Urinary bladder (tissue), 4 donors: Measurements from ENCODE around the gene TUBB1. TPM values are rescaled to one million over a fixed set of nuclear protein-coding genes. Genes with fewer than 3 reads are reported as not detected.

Source experiments
- DNase-seq: peaks from one replicate; pipeline ENCODE4 v3.0.0-alpha.2; 2015; ENCODE audit errors: extremely low spot score
- H3K27ac ChIP-seq: one replicate; pipeline ENCODE4 v1.5.1; 2013; ENCODE audit warnings: low read depth, mild to moderate bottlenecking, moderate library complexity
- H3K36me3 ChIP-seq: one replicate; pipeline ENCODE4 v1.6.1; 2013; ENCODE audit warnings: mild to moderate bottlenecking, moderate library complexity; ENCODE audit not compliant: insufficient read depth
- H3K4me1 ChIP-seq: one replicate; pipeline ENCODE4 v1.6.1; 2013; ENCODE audit warnings: mild to moderate bottlenecking, moderate library complexity; ENCODE audit not compliant: insufficient read depth
- H3K4me3 ChIP-seq: one replicate; pipeline ENCODE4 v1.5.1; 2013; ENCODE audit warnings: low read depth, low read length
- WGBS: extraction: QIAGEN DNeasy Blood & Tissue Kit; methylation state at CpG from one replicate; pipeline ENCODE4 v1.1.7; 2013; 5-methylcytosine and 5-hydroxymethylcytosine counted together
- polyA plus RNA-seq: library from polyadenylated mRNA; stranded (reverse); fragments of 200-250 nt; gene quantifications from one replicate; pipeline ENCODE4 v1.2.3, GENCODE V29; 2013
- total RNA-seq: library from RNA; depleted of rRNA; stranded (reverse); fragments of >200 nt; gene quantifications from one replicate; pipeline ENCODE4 v1.2.3, GENCODE V29; 2014
- donor health status: healthy with polysubstance abuse.
- donor health status: healthy.

Gene TUBB1
- total and polyA plus RNA-seq, 2 donors, result 0.05 to 0.58 TPM

DNA sequence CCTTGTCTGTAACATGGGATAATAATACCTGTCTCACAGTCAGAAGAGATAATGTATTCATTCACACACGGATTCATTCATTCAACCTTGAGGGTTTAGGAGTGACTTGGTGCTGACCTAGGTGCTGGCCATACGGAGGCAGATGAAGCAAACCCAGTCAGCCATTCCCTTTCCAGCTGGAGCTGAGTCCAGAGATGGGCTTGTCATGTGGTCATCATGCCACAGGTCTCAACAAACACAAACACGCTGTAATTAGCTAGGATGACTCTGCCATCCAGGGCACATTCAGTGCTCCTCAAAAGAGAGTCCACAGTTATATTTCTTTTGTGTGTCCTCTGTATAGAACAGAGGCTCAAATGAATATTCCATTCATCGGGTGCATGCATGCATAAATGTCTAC lies 42.9 kb downstream of the TUBB1 start:
- Histone ChIP-seq H3K4me1 (no peaks in the 10 kb centered on the region), H3K36me3 (no peaks in the 10 kb centered on the region), H3K27ac (no peak overlapping the region), H3K4me3 (no peak overlapping the region)
- 67% methylated on average over 4 of the region's 4 CpGs for WGBS
- DNase-seq, result no peak

DNA sequence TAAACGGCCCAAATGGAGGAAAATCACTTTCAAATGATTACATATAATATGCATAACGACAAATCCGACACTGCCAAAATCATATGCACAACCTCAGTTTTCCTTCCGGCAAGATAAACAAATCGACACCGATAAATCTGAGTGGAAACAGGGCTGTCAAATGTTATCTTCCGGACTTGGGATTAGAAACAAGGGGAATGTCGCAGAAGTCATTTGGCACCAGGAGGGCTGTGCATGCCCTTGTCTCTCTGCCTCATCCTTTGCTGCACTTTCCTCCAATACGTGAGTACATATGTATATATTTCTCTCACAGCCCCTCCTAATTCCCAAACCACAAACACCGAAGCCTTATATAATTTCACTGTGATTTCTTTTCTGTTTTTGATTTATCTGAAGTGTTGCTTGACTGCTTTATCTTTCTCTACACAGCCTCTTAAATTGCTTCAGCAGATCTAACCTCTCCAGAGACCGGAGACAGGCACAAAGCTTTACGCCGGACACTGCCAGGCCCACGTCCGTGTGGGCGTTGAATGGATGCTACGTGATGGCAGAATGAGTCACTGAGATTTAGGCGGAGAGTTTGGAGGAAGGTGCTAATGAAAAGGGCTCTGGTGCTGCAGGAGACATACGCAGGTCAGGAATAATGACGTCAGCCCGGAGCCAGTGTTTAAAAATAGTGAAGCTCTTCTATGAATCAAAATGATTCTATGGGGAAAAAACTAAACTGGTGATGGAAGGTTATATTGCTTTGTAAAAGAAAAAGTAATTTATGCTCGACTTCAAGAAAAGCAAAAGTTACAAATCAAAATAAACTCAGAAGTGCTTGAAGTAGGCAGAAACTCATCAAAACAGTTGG lies 44.4 kb downstream of the TUBB1 start:
- Histone ChIP-seq H3K36me3 (no peaks in the 10 kb centered on the region), H3K4me3 (no peak overlapping the region), H3K4me1 (no peaks in the 10 kb centered on the region), H3K27ac (no peak overlapping the region)
- no peak for DNase-seq
- 21% methylated on average over 22 of the region's 22 CpGs for WGBS

DNA sequence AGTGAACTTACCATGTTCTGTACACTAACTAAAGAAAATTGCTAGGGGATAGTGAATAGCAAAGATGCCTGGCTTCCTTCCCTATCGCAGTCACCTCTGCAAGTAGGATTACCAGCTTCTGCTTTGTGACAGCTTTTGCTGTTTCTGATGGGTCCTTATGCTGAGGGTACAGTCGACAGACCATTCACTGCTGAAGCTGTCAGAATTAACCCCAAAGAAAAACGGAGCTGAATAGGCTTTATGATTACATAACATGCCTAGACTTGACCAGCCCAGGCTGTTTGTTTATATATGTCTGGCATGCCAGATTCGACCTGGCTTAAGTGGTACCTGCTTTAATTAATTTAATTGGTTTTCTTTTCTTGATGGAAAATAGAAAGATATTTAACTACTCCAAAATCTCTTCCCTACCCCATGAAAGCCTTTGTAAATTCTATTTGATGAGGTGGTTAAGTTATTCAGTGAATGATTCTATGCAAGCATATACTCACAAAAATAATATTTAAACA lies 45.0 kb downstream of the TUBB1 start:
- no peaks in the 10 kb centered on the region for H3K4me1 ChIP-seq
- WGBS, result 22% methylated on average over 4 of the region's 4 CpGs
- no peaks in the 10 kb centered on the region for H3K36me3 ChIP-seq
- no peak overlapping the region for H3K27ac ChIP-seq
- H3K4me3 ChIP-seq, result no peak overlapping the region
- no peak for DNase-seq

DNA sequence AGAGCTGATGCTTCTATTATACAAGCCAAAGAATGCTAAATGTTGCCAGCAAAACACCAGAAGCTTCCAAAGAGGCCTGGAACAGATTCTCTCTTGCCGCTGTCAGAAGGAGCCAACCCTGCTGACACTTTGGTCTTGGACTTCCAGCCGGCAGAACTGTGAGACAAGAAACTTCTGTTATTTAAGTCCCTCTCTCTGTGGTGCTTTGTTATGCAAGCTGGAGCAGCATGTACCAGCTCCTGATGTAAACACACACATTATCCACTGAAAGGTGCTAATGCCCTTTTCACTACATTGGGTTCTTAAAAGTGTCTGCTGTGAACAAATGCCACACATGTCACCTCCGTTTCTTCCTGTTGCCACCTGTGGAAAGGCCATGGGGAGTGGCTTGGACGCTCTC lies 49.3 kb downstream of the TUBB1 start:
- DNase-seq, result no peak
- H3K4me1 ChIP-seq, result no peaks in the 10 kb centered on the region
- no peak overlapping the region for H3K4me3 ChIP-seq
- 69% methylated on average over 4 of the region's 4 CpGs for WGBS
- H3K36me3 ChIP-seq, result no peaks in the 10 kb centered on the region
- no peak overlapping the region for H3K27ac ChIP-seq

DNA sequence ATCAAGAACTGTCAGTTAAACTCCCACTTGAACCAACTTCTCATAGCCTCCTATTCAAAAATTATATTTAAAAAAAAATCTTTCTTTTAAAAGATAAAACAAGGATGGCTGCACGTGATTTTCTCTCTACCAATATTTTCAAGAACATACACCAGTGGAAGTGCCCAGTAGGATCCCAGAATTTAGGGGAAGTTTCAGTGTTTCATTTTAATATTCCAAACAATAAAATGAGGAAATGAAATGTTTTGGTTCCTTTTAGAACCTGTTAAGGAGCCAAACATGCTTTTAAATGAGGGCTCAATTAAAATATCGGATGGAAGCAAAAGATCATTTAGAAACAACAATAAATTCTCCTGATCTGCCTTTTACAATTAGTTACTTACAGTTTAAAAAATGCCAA lies 49.8 kb downstream of the TUBB1 start:
- no peaks in the 10 kb centered on the region for H3K4me1 ChIP-seq

DNA sequence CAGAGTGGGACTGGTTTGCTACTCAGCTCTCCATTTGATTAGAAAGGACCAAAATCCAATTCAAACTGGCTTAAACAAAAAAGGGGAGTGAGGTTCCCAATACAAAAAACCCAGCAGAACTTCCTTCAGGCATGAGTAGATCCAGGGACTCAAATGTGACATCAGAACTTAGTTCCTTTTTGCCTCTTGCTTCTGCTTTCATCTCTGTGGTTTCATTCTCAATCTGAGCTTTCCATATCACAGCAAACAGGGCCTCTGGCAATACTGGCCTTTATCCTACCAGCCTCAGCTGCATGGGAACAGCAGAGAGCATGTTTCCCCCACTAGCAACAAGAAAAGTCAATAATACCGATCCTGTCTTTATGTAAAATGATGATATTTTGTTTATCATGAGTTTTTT lies 52.0 kb downstream of the TUBB1 start:
- Histone ChIP-seq H3K27ac (no peak overlapping the region), H3K36me3 (no peaks in the 10 kb centered on the region), H3K4me1 (no peaks in the 10 kb centered on the region), H3K4me3 (no peak overlapping the region)
- no peak for DNase-seq
- 85% methylated on average over 1 of the region's 1 CpG for WGBS

More for the DNA sequence above, 49.8 kb downstream of the TUBB1 start:
- DNase-seq, result no peak
- H3K4me3 ChIP-seq, result no peak overlapping the region
- 77% methylated on average over 2 of the region's 2 CpGs for WGBS
- H3K27ac ChIP-seq, result no peak overlapping the region
- no peaks in the 10 kb centered on the region for H3K36me3 ChIP-seq

DNA sequence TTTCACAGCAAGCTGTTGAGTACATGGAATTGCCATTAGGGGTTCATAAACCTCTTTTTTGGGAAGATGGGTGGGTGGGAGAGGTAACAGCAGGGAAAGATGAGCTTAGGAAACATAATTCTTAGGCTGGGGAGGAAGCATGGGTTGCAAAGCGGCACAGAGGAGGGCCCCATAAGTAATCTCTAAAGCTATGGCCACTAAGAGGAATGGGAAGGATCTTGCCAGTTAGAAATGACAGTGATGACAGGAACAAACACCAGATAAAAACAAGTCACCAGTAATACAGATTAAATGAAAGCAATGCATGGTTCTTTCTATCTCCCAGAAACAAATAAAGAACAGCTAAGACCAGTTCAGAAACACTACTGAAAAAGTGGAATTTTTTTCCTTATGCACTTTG lies 54.4 kb downstream of the TUBB1 start:
- H3K4me1 ChIP-seq, result no peaks in the 10 kb centered on the region
- no peak for DNase-seq
- H3K27ac ChIP-seq, result no peak overlapping the region
- H3K4me3 ChIP-seq, result no peak overlapping the region
- no peaks in the 10 kb centered on the region for H3K36me3 ChIP-seq
- 65% methylated on average over 1 of the region's 1 CpG for WGBS

DNA sequence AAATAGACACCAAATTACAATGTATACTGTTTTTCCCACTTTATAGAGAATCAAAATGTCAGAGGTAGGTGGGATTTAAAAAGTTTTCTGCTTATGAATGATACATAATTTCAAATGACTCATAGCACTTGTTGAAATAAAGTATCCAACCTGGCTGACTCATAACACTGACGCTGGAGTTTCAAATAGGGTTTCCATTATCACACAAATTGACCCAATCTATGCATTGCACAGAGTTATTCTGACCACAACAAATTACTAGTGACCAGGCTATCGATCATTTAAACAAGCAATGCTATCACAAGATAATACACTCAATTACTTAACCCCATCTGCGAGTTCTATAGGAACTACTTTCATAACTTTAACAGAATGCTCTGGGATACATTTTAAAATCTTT lies 55.2 kb downstream of the TUBB1 start:
- Histone ChIP-seq H3K27ac (no peak overlapping the region), H3K4me1 (no peaks in the 10 kb centered on the region), H3K4me3 (no peak overlapping the region), H3K36me3 (no peaks in the 10 kb centered on the region)
- no peak for DNase-seq
- 64% methylated on average over 3 of the region's 3 CpGs for WGBS

DNA sequence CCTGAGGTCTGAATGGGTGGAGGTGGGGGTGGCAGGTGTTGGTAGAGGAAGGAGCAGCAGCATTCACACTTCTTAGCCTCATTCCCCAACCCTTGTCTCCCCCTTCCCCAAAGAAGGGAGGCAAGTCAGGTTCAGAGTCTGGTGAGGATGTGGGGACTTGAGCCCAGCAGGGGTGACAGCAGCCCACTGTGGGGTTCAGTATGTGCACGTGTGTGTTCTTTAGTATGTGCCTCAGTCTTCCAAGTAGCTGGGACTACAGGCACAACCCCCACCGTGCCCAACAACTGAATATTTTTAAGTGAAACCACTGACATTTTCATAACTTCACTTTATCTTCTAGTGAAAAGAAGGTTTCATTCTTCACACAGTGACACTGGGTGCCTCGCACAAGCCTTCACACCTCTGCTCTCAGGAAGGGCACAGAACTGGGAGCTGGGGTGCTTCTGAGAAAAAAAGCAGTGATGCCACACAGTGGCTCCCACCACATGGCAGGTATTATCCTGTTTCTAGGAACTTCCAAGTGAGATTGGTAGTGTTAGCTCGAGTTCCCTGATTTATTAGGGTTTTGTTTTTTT lies 56.8 kb downstream of the TUBB1 start:
- WGBS, result 71% methylated on average over 4 of the region's 4 CpGs
- Histone ChIP-seq H3K4me1 (no peaks in the 10 kb centered on the region), H3K4me3 (no peak overlapping the region), H3K36me3 (no peaks in the 10 kb centered on the region), H3K27ac (no peak overlapping the region)
- no peak for DNase-seq

Other genes starting within 250 kb of the TUBB1 start
- gene GNAS-AS1, start 168.5 kb upstream of the TUBB1 start, total RNA-seq, result 1.4 TPM
- gene GNAS-AS1, start 168.5 kb upstream of the TUBB1 start, polyA plus RNA-seq, result 0.13 TPM
- gene GNAS, start 166.7 kb upstream of the TUBB1 start, total RNA-seq, result 483 TPM
- 784 TPM for gene GNAS, start 166.7 kb upstream of the TUBB1 start, polyA plus RNA-seq
- gene NELFCD, start 38.2 kb upstream of the TUBB1 start, total RNA-seq, result 40.6 TPM
- gene NELFCD, start 38.2 kb upstream of the TUBB1 start, polyA plus RNA-seq, result 42.7 TPM
- 55.1 TPM for gene CTSZ, start 12.2 kb upstream of the TUBB1 start, total RNA-seq
- 165 TPM for gene CTSZ, start 12.2 kb upstream of the TUBB1 start, polyA plus RNA-seq
- gene ATP5F1E, start 12.9 kb downstream of the TUBB1 start, total RNA-seq, result 26.8 TPM
- 50.7 TPM for gene ATP5F1E, start 12.9 kb downstream of the TUBB1 start, polyA plus RNA-seq
- gene PRELID3B, start 23.4 kb downstream of the TUBB1 start, total RNA-seq, result 57.2 TPM
- 26.7 TPM for gene PRELID3B, start 23.4 kb downstream of the TUBB1 start, polyA plus RNA-seq
- gene ZNF831, start 144.4 kb downstream of the TUBB1 start, total RNA-seq, result 0.69 TPM
- 0.18 TPM for gene ZNF831, start 144.4 kb downstream of the TUBB1 start, polyA plus RNA-seq